Nephron (organoid): ENCODE results near the gene ICAM5.

Experiments
- H3K27ac Mint-ChIP-seq, 3 experiments: 2 replicates each; pipeline ENCODE4 v1.8.0; 2020; ENCODE audit warnings: mixed read lengths in 3 of 3, mild to moderate bottlenecking in 2 of 3, moderate library complexity in 1 of 3
- H3K27me3 Mint-ChIP-seq: 2 replicates; pipeline ENCODE4 v1.8.0; 2021; ENCODE audit warnings: low read depth, mild to moderate bottlenecking, moderate library complexity, mixed read lengths
- H3K36me3 Mint-ChIP-seq: 2 replicates; pipeline ENCODE4 v1.8.0; 2020; ENCODE audit warnings: low read depth, mixed read lengths
- H3K4me1 Mint-ChIP-seq: 2 replicates; pipeline ENCODE4 v1.8.0; 2020; ENCODE audit warnings: mixed read lengths
- H3K4me3 Mint-ChIP-seq, 3 experiments: 2 replicates each; pipeline ENCODE4 v1.8.0; 2020; ENCODE audit warnings: mild to moderate bottlenecking in 3 of 3, mixed read lengths in 3 of 3, moderate library complexity in 2 of 3
- H3K9me3 Mint-ChIP-seq: 2 replicates; pipeline ENCODE4 v1.8.0; 2020; ENCODE audit warnings: mixed read lengths
- CTCF ChIP-seq, 3 experiments: fragments of 200-600 bp; sonication (generic); IDR thresholded peaks; one replicate each; pipeline ENCODE4 v1.5.0; 2021; ENCODE audit warnings: antibody characterized with exemption in 3 of 3; ENCODE audit not compliant: unreplicated experiment in 3 of 3

The ICAM5 gene

GRCh38 chr19:10251792-10252694, 37.7 kb upstream of the ICAM5 start, which contains the start of gene MRPL4:
MRPL4 (plus strand) TSS chr19:10252214; CDS start chr19:10252254, 40 bp downstream.
- H3K27ac Mint-ChIP-seq = peak within 1 kb of the TSS; percentile 96 to 99 (median 96)
- peak within 1 kb of the TSS; percentile 98 to 100 (median 99) for H3K4me3 Mint-ChIP-seq
- peaks cover 26% of the 10 kb centered on the region for H3K36me3 Mint-ChIP-seq
- H3K9me3 Mint-ChIP-seq = no peaks in the 10 kb centered on the region
- H3K4me1 Mint-ChIP-seq = peaks cover 14% of the 10 kb centered on the region
- H3K27me3 Mint-ChIP-seq = no peaks in the 10 kb centered on the region
- no peak for TF ChIP-seq CTCF (IDR thresholded peaks at IDR 0.05; ENCODE audit: unreplicated experiment in 3 of 3)

- H3K9me3 Mint-ChIP-seq = no peaks in the 10 kb centered on the region
- no peak for TF ChIP-seq CTCF (IDR thresholded peaks at IDR 0.05; ENCODE audit: unreplicated experiment in 3 of 3)
- H3K36me3 Mint-ChIP-seq = peaks cover 33% of the 10 kb centered on the region
- peak overlapping the region in 2 of 3 experiments; percentile 20 to 78 for H3K27ac Mint-ChIP-seq
- no peaks in the 10 kb centered on the region for H3K27me3 Mint-ChIP-seq
- H3K4me3 Mint-ChIP-seq = peak overlapping the region; percentile 98 to 100 (median 99)
- H3K4me1 Mint-ChIP-seq = peaks cover 14% of the 10 kb centered on the region
These were observed 37.0 kb upstream of the ICAM5 start for GRCh38 chr19:10252707-10253106.

GRCh38 chr19:10254244-10254643, 35.5 kb upstream of the ICAM5 start:
- no peak for TF ChIP-seq CTCF (IDR thresholded peaks at IDR 0.05; ENCODE audit: unreplicated experiment in 3 of 3)
- Mint-ChIP-seq H3K36me3 (peaks cover 40% of the 10 kb centered on the region), H3K4me3 (peak overlapping the region; percentile 54 to 100 (median 74)), H3K27ac (no peak overlapping the region), H3K27me3 (no peaks in the 10 kb centered on the region), H3K4me1 (peaks cover 14% of the 10 kb centered on the region), H3K9me3 (no peaks in the 10 kb centered on the region)

GRCh38 chr19:10255358-10255757, 34.4 kb upstream of the ICAM5 start:
- peaks cover 10% of the 10 kb centered on the region for H3K4me1 Mint-ChIP-seq
- H3K4me3 Mint-ChIP-seq = peak overlapping the region; percentile 55 to 65 (median 64)
- H3K9me3 Mint-ChIP-seq = no peaks in the 10 kb centered on the region
- no peaks in the 10 kb centered on the region for H3K27me3 Mint-ChIP-seq
- H3K27ac Mint-ChIP-seq = no peak overlapping the region
- no peak for TF ChIP-seq CTCF (IDR thresholded peaks at IDR 0.05; ENCODE audit: unreplicated experiment in 3 of 3)
- H3K36me3 Mint-ChIP-seq = peaks cover 40% of the 10 kb centered on the region

- no peak overlapping the region for H3K4me3 Mint-ChIP-seq
- H3K9me3 Mint-ChIP-seq = no peaks in the 10 kb centered on the region
- H3K27me3 Mint-ChIP-seq = no peaks in the 10 kb centered on the region
- H3K4me1 Mint-ChIP-seq = peaks cover 8% of the 10 kb centered on the region
- H3K27ac Mint-ChIP-seq = no peak overlapping the region
- H3K36me3 Mint-ChIP-seq = peaks cover 40% of the 10 kb centered on the region
- no peak for TF ChIP-seq CTCF (IDR thresholded peaks at IDR 0.05; ENCODE audit: unreplicated experiment in 3 of 3)
These were observed 33.2 kb upstream of the ICAM5 start for GRCh38 chr19:10256551-10256950.
